Gastrocnemius medialis (tissue), 4 donors: ENCODE data around the gene CBX7. TPM values are rescaled to one million over a fixed set of nuclear protein-coding genes. Genes with fewer than 3 reads are reported as not detected.

ENCODE experiments used
- ATAC-seq, 2 donors: fragments of 150-250 bp; one replicate each; pipeline ENCODE4 v1.9.1; 2016
- DNase-seq, 2 donors: peaks; one replicate each; pipeline ENCODE4 v3.0.0-alpha.2; 2019
- H3K27ac ChIP-seq, 4 donors: fragments of 200-600 bp; sonication (generic); 1 replicate in 1 of 4; 2 replicates in 3 of 4; pipeline ENCODE4 v1.5.1; 2016 to 2018; ENCODE audit warnings: mild to moderate bottlenecking in 2 of 4, moderate library complexity in 1 of 4
- H3K27me3 ChIP-seq, 3 donors: fragments of 200-600 bp; sonication (generic) in 2 of 3; 1 replicate in 1 of 3; 2 replicates in 2 of 3; pipeline versions ENCODE4 v1.5.1 to v1.6.0; 2016 to 2019; ENCODE audit warnings: mild to moderate bottlenecking in 1 of 3, moderate library complexity in 1 of 3
- H3K36me3 ChIP-seq, 2 donors: fragments of 200-600 bp; sonication (generic) in 1 of 2; one replicate each; pipeline ENCODE4 v1.5.1; 2017 to 2018
- H3K4me1 ChIP-seq, 2 donors: fragments of 200-600 bp; sonication (generic) in 1 of 2; one replicate each; pipeline ENCODE4 v1.5.1; 2016 to 2017; ENCODE audit warnings: mild to moderate bottlenecking in 2 of 2
- H3K4me3 ChIP-seq, 4 donors: fragments of 200-600 bp; sonication (generic) in 3 of 4; 1 replicate in 1 of 4; 2 replicates in 3 of 4; pipeline ENCODE4 v1.5.1; 2016 to 2019; ENCODE audit warnings: mild to moderate bottlenecking in 2 of 4
- H3K9me3 ChIP-seq, 3 donors: fragments of 200-600 bp; sonication (generic) in 2 of 3; 1 replicate in 1 of 3; 2 replicates in 2 of 3; pipeline ENCODE4 v1.5.1; 2016 to 2019
- CTCF ChIP-seq, 5 experiments: fragments of 450-650 bp in 3 of 5; fragments of 200-600 bp in 2 of 5; sonication (generic) in 2 of 5; IDR thresholded peaks in 4 of 5; conservative IDR thresholded peaks in 1 of 5; 1 replicate in 4 of 5; 2 replicates in 1 of 5; pipeline ENCODE4 v1.5.1; 2016 to 2019; ENCODE audit warnings: antibody characterized with exemption in 5 of 5, mild to moderate bottlenecking in 3 of 5, moderate library complexity in 3 of 5
- POLR2A ChIP-seq, 2 donors: fragments of 450-650 bp; IDR thresholded peaks; one replicate each; pipeline ENCODE4 v1.6.1; 2017; ENCODE audit warnings: antibody characterized with exemption in 2 of 2, mild to moderate bottlenecking in 2 of 2, moderate library complexity in 2 of 2
- in situ Hi-C, 4 donors: fragments of 200-750 bp; cut with MboI; loops; one replicate each; pipeline versions ENCODE4 v1.15.0 to v1.8.0; 2017; ENCODE audit warnings: low sequenced_read_pairs in 4 of 4
- intact Hi-C: fragments of 100-400 bp; cut with DNase I; formaldehyde crosslinking; loops from one replicate; pipeline ENCODE4 v1.15.1; 2023; ENCODE audit warnings: low total_unique reads
- total RNA-seq, 4 donors: library from RNA; depleted of rRNA; stranded (reverse); fragments of >200 nt; gene quantifications; one replicate each; pipeline versions ENCODE4 v1.1.0 to v1.2.3, GENCODE V29; 2016

The CBX7 gene
- total RNA-seq, 4 donors from 2014 or later = 52.4 to 78.1 (median 62.3) TPM

GRCh38 chr22:39120983-39121382 lies 31.5 kb downstream of the CBX7 start:
- Histone ChIP-seq H3K36me3 (no peaks in the 10 kb centered on the region), H3K27ac (no peak overlapping the region), H3K4me1 (no peaks in the 10 kb centered on the region), H3K9me3 (no peaks in the 10 kb centered on the region), H3K4me3 (no peak overlapping the region), H3K27me3 (peaks cover 16 to 23% (median 18%) of the 10 kb centered on the region in 3 donors)
- intact Hi-C loops (loop anchor here (5.0 kb wide), 2 partner anchors 114 to 249 kb away; partner anchors contain the start of gene CBX6), in situ Hi-C loops (loop anchor here in 2 of 4 donors (5.0 to 10.0 kb wide), 3 partner anchors 109 to 256 kb away; partner anchors contain the start of genes APOBEC3C (in 1 of the 2) and CBX6 (in 1 of the 2))
- TF ChIP-seq POLR2A (IDR thresholded peaks at IDR 0.05) (no peak), CTCF (IDR thresholded peaks at IDR 0.05 in 4 of 5, conservative IDR thresholded peaks at IDR 0.05 in 1 of 5) (no peak)
- ATAC-seq (no peak), DNase-seq (no peak)

DNA sequence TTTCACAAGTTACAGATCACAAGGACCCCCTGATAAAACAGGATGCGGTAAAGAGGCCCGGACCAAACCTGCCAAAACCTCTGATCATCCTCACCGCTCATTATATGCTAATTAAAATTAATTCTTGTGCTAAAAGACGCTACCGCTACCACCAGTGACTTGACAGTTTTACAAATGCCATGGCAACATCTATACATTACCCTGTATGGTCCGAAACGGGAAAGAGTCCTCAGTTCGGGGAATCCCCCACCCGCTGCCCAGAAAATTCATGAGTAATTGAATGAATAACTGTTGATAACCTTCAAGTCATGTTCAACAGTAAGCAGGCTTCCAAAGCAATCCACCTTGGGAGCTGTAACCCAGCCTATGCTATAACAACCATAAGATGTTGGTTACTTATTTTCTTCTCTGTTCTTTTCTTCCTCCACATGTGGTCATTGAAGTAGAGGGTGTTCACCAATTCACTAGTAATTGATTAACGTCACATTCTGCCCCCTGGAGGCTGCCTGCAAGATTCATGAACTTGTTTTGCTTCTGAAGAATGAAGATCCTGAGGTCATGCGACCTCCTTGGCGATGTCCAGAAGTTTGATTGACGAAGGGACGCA lies 34.8 kb downstream of the CBX7 start:
- Histone ChIP-seq H3K27me3 (peaks cover 24 to 45% (median 39%) of the 10 kb centered on the region in 3 donors), H3K4me3 (no peak overlapping the region), H3K27ac (no peak overlapping the region), H3K9me3 (no peaks in the 10 kb centered on the region), H3K4me1 (no peaks in the 10 kb centered on the region), H3K36me3 (no peaks in the 10 kb centered on the region)
- no peak for ATAC-seq
- intact Hi-C loops (no loop called here), in situ Hi-C loops (loop anchor here in 1 of 4 donors (10.0 kb wide), 1 partner anchor 233 kb away; no protein-coding TSS in a partner anchor)
- DNase-seq = no peak
- TF ChIP-seq CTCF (IDR thresholded peaks at IDR 0.05 in 4 of 5, conservative IDR thresholded peaks at IDR 0.05 in 1 of 5) (peak in 1 of 5 experiments; percentile 7), POLR2A (IDR thresholded peaks at IDR 0.05) (no peak)

DNA sequence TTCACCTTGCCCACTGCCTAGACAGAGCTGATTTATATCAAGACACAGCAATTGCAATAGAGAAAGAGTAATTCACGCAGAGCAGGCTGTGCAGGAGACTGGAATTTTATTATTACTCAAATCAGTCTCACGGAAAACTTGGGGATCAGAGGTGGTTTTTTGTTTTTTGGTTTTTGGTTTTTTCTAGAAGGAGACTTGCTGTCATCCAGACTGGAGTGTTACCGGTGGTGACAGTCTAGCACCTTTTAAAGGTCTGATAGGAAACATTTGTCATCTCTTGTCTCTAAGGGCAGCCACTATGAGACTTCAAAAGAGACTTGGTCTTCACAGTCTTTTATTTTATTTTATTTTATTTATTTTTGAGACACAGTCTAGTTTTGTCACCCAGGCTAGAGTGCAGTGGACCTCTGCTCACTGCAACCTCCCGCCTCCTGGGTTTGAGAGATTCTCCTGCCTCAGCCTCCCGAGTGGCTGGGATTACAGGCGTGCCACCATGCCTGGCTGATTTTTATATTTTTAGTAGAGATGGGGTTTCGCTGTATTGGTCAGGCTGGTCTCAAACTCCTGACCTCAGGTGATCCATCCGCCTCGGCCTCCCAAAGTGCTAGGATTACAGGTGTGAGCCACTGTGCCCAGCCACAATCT lies 36.4 kb downstream of the CBX7 start:
- no peaks in the 10 kb centered on the region for H3K4me1 ChIP-seq
- in situ Hi-C loops (loop anchor here in 1 of 4 donors (10.0 kb wide), 1 partner anchor 231 kb away; no protein-coding TSS in a partner anchor), intact Hi-C loops (no loop called here)
- DNase-seq (no peak), ATAC-seq (no peak)
- TF ChIP-seq CTCF (IDR thresholded peaks at IDR 0.05 in 4 of 5, conservative IDR thresholded peaks at IDR 0.05 in 1 of 5) (no peak), POLR2A (IDR thresholded peaks at IDR 0.05) (no peak)
- no peak overlapping the region for H3K4me3 ChIP-seq
- no peak overlapping the region for H3K27ac ChIP-seq
- H3K27me3 ChIP-seq = peaks cover 24 to 49% (median 45%) of the 10 kb centered on the region in 3 donors
- H3K36me3 ChIP-seq = no peaks in the 10 kb centered on the region
- H3K9me3 ChIP-seq = no peaks in the 10 kb centered on the region

DNA sequence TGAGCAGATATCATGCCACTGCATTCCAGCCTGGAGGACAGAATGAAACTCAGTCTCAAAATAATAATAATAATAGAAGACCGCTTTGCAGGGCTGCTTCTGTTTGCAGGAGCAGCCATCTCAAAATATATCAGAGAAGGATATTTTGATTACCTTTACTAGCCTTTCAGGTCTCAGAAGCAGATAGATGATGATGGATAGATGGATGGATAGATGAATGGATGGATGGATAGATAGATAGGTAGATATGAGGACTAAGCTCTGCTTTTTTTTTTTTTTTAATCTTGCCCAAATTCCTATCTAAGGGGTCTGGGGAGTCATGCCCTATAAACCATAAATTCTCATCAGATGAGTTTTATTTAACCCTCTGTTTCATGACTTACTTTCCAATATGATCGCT lies 36.9 kb downstream of the CBX7 start:
- Histone ChIP-seq H3K4me3 (no peak overlapping the region), H3K4me1 (no peaks in the 10 kb centered on the region), H3K9me3 (no peaks in the 10 kb centered on the region), H3K36me3 (no peaks in the 10 kb centered on the region), H3K27me3 (peaks cover 24 to 49% (median 45%) of the 10 kb centered on the region in 3 donors), H3K27ac (no peak overlapping the region)
- intact Hi-C loops (no loop called here), in situ Hi-C loops (loop anchor here in 1 of 4 donors (10.0 kb wide), 1 partner anchor 231 kb away; no protein-coding TSS in a partner anchor)
- DNase-seq (no peak), ATAC-seq (no peak)
- TF ChIP-seq POLR2A (IDR thresholded peaks at IDR 0.05) (no peak), CTCF (IDR thresholded peaks at IDR 0.05 in 4 of 5, conservative IDR thresholded peaks at IDR 0.05 in 1 of 5) (no peak)
